HG02588 (cell line): Measurements from ENCODE around the gene ACTL6A.
"Not testable (repeated sequence)": the region's sequence is repeated elsewhere in the genome, so short reads cannot be mapped to it uniquely, and the experiment has no call there.

Experiments used
- ATAC-seq: cut with Tn5 transposase; IDR thresholded peaks from one replicate; pipeline ENCODE4 v1.9.1; 2021; ENCODE audit warnings: mild to moderate bottlenecking, moderate library complexity; ENCODE audit not compliant: unreplicated experiment

The ACTL6A gene

DNA sequence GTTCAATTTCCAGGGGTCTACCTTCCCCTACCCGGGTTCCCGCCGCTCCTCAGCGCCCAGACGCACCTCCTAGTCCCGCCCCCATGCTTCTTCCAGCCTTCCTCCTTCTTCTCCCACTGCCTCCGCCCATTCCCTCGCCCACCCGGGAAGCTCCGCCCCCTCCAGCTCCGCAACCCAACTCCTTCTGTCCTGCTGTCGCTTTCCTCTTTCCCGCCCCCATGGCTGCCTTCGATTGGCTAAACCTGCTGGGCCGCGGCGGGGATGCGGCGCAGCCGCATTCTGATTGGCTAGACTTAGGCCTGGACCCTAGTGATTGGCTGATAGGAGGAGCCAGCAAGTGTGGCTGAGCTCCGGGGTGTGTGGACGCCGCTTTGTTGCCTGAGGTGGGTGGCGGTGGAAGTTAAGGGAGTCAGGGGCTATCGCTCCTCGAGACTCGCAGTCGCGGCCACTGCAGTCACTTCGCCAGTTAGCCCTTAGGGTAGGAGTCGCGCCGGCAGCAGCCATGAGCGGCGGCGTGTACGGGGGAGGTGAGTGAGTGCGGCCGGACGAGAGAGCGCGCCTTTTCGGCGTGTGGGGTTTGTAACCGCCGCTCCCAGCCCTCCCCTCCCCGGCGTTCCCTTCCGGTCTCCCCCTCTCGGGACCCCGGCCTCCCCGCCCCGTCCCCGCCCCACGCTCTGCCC, at the start of gene ACTL6A:
Gene ACTL6A, plus strand, starts transcription at position 336 of the 680 bp plus-strand sequence. Its CDS starts 167 bp downstream, at position 503.
- ATAC-seq = peak; percentile 95

DNA sequence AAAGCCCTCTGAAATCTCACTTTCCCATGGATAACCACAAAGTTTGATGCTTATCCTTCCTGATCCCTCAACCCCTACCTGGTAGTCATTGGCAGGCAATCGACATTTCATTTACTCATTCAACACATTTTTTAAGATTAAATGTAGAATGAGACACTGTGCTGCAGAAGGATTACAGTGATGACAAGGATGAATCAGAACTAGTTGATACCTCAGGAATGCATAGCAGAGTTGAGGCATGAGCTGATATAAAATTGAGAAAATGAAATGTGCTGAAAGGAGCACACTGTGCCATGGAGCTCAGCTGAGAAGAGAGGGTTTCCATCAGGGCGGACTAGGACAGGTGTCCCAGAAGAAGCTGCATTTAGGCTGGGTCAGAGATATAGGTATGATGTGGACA, 48.9 kb upstream of the ACTL6A start:
- no peak for ATAC-seq

GRCh38 chr3:179516461-179517251, 46.1 kb upstream of the ACTL6A start:
- not testable (repeated sequence) for ATAC-seq

GRCh38 chr3:179526482-179526881, 36.2 kb upstream of the ACTL6A start:
- no peak for ATAC-seq

DNA sequence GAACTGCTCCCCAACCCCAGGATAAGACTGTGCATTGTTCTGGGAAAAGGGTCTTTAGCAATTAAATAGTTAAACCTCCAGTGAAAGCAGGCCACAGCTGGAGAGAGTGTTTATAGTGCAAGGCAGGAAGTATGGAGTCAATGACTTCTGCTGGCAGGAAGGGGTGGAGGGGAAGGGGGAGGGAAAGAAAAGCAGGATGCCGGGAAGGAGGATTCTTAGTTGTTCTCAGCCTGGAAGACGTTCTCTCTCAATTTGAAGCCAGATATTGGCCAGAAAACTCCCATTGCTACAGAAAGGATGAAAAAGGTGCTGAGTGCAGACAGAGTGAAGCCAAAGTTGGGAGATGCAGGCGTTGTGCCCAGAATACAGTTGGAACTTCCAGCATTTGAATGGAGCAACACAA, 35.7 kb upstream of the ACTL6A start:
- ATAC-seq = no peak

DNA sequence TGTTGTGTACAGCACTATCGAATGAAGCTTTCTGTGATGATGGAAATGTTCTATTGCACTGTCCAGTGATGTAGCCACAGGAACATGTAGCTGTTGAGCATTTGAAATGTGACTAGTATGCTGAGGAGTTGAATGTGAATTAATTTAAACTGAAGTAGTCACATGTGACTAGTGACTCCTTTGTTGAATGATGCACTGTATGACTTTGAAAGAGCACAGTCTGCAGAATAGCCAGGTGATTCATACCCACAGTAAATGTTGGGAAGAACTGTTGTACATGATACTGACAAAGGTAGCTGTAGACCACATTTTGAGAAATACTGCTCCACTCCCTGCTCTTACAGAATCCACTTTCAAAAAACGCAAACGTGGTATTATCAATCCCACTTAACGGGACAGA, 34.0 kb upstream of the ACTL6A start:
- no peak for ATAC-seq

GRCh38 chr3:179531576-179531975, 31.1 kb upstream of the ACTL6A start:
- ATAC-seq = no peak

DNA sequence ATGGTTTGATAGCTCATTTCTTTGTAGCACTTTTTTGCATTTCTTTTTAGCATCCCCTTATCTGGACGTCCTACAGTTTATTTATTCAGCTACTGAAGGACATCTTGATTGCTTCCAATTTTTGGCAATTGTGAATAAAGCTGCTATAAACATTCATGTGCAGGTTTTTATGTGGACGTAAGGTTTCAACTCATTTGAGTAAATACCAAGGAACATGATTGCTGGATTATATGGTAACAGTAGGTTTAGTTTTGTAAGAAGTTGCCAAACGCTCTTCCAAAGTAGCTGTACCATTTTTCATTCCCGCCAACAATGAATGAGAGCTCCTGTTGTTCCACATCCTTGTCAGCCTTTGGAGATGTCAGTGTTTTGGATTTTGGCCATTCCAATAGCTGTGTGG, 29.5 kb upstream of the ACTL6A start:
- ATAC-seq = no peak

DNA sequence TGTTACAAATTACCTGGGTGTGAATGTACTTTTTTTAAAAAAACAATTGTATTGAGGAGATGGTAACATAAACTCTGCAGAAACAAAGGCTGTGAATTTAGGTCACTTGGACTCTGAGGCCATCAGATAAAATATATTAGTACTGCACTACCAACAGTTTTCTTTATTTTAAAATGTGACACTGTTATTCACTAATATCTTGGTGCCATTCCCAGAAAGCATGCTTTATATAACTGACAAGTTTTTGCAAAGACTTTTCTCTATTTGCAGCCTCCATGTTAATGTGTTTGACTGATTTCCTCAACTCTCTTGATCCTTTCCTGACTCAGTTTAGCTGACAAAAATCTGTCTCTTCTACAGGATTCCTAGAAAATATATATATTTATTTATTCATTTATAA, 26.5 kb upstream of the ACTL6A start:
- ATAC-seq = no peak

- ATAC-seq = no peak
These were observed 21.6 kb upstream of the ACTL6A start for GRCh38 chr3:179541094-179541493.

DNA sequence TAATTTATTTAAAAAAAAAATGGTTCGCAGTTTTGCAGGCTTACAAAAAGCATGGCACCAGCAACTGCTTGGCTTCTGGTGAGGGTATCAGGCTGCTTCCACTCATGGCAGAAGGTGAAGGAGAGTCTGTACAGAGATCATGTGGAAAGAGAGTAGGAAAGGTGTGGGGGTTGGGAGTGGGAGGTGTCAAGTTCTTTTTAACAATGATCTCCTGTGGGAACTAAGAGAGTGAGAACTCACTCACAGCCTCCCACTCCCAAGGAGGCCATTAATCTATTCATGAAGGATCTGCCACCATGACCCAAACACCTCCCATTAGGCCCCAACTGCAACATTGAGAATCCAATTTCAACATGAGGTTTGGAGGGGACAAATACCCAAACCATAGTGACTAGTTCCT, 21.1 kb upstream of the ACTL6A start:
- no peak for ATAC-seq

DNA sequence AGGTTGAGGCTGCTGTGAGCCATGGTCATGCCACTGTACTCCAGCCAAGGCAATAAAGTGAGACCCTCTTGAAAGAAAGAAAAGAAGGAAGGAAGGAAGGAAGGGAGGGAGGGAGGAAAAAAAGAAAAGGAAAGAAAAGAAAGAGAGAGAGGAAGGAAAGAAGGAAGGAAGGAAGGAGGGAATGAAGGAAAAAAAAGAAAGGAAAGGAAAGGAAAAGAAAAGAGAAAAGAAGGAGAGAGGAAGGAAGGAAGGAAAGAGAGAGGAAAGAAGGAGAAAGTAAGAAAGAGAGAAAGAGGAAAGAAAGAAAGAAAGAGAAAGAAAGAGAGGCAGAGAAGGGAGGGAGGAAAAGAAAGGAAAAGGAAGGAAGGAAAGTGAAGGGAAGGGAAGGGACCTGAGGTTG, 20.4 kb upstream of the ACTL6A start:
- ATAC-seq = no peak

GRCh38 chr3:179544981-179545645, 17.6 kb upstream of the ACTL6A start:
- no peak for ATAC-seq

DNA sequence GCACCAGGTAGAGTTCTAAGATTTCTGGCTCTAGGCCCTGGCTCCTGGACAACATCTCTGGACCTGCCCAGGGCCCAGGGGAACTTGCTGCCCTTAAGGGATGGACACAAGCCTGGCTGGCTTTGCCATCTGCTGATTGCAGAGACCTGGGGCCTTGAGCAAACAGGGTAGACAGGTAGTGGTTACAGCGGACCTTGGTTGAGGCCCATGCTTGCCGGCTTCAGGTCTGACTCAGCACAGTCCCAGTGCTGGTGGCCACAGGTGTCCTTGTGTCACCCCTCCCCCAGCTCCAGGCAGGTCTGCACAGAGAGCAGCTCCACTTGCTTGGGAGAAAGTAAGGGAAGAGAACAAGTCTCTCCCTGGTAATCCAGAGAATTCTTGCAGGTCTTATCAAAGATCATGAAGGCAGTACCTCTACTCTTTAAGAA, 15.9 kb upstream of the ACTL6A start:
- no peak for ATAC-seq

DNA sequence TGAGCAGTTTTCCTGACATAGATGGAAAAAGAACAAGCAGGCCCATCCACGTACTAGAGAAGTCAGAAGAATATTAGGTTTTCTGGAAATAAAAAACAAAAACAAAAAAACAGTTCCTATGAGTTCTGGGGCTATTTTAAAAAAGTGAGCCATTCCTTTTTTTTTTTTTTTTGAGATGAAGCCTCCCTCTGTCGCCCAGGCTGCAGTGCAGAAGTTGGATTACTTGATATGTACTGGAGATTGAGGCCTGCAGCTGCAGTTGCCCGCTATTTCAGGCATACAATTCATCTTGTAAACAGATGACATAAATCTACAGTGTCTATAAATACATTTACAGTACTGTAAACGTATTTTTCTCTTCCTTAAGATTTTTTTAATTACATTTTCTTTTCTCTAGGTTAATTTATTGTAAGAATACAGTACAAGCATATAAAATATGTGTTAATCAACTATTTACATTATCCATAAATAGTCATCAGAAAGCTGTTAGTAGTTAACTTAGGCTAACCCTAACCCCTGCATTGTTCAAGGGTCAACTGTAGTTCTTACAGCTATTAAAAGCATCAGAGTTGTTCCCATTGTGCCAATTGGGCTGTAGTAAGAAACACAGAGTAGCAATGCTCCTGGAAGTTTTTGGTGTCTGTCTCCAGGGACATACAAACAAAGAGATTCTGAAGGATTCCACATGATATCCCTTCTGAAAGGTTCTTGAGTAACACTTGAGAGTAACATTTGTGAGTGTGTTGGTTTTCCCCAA, 11.2 kb upstream of the ACTL6A start:
- ATAC-seq = no peak

DNA sequence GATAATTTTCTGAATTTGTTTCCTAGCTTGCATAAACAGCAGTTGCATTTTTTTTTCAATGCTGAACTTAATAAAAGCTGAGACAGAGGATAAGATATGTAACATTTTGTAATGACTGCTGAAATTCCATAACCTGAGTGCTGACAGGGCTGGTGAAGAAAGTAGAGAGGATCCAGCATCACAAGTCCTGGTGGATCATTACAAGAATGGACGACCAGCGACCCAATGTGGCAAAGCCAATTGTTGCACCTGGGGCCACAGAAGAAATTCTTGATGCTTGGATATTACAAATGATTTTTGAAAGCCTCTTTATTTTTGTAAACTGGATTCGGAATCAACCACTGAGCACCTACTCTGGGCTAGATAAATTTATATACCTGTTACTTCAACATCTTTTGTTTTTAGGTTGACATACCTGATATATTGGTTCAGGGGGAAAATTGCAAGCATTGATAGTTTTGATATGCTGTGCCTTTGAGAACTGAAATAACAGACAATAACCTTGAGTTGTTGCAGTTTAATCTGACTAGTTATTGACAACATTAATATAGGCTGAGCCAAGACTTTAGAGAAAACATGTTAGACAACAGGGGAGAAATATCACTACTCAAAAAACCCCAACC, 3.9 kb upstream of the ACTL6A start:
- no peak for ATAC-seq

GRCh38 chr3:179560791-179561190, 1.9 kb upstream of the ACTL6A start:
- ATAC-seq = no peak

DNA sequence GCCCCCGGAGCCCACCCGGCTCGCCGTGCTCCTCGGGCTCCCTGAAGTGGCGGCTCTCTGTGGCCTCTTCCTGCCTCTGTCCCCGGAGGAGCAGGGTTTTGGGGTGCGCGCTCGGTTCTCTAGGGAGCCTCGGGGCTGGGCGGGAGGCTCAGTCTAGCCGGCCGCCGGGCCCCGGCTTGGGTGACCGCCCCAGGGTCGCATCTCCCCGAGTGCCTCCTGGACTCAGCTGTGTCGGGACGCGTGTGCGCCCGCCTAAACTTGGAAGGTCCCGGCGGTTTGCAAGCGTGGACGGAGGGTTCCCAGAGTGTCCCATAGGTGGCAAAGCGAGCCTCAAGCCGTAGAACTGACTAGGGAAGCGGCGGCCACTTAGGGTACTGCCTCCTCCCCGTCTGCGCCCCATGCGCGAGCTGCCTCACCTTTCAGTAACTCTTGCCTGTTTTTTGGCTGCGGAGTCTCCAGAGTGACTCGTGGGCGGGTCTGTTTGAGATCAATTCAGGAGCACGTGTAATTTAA, 601 bp downstream of the ACTL6A start:
- ATAC-seq = peak; percentile 42

- no peak for ATAC-seq
These were observed 2.8 kb downstream of the ACTL6A start for GRCh38 chr3:179565496-179565895.

DNA sequence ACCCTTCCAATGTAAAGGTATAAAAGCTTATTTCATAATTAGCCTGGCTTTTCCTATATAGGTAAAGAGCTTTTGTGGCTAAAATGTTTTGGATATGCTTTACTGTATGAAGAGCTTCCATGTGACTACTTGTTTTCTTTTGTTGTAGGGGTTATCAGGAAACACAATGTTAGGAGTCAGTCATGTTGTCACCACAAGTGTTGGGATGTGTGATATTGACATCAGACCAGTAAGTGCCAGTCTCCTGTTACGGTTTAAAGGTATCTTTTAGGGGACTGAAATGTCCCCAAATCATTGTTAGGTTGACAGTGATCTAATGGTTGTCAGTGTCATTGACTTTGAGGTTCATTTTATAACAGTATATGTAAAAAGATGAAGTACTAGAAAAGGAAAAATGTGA, 18.3 kb downstream of the ACTL6A start:
- ATAC-seq = no peak
